GM21717 (cell line): ENCODE data around the gene SYP.
"Not testable (repeated sequence)": the region's sequence is repeated elsewhere in the genome, so short reads cannot be mapped to it uniquely, and the experiment has no call there.

Experiments
- ATAC-seq: cut with Tn5 transposase; IDR thresholded peaks from one replicate; pipeline ENCODE4 v1.9.1; 2021; ENCODE audit warnings: mild to moderate bottlenecking, moderate library complexity; ENCODE audit not compliant: unreplicated experiment

SYP gene

DNA sequence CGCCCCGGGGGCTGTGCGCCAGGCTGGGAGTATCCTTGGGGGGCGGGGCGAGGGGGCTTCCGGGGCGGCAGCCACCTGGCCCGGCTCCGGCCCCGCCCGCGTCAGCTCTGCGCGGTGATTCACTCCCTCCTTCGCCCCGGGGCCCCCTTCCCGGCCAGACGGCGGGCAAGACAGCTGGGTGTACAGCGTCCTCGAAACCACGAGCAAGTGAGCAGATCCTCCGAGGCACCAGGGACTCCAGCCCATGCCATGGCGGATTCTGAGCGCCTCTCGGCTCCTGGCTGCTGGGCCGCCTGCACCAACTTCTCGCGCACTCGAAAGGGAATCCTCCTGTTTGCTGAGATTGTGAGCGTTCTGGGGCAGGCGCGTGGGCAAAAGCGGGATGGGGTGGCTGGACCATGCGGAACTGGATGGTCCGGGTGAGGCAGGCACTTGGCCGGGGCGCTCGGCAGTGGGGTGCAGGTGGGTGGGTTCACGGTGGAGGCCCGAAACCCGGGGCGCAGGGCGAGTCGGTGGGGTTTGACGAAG is 28.2 kb downstream of the SYP start, which contains the start of gene PLP2:
TSS of gene PLP2 (plus strand) at position 147 of the 528 bp plus-strand sequence. CDS start at position 250, 103 bp downstream.
- no peak for ATAC-seq

DNA sequence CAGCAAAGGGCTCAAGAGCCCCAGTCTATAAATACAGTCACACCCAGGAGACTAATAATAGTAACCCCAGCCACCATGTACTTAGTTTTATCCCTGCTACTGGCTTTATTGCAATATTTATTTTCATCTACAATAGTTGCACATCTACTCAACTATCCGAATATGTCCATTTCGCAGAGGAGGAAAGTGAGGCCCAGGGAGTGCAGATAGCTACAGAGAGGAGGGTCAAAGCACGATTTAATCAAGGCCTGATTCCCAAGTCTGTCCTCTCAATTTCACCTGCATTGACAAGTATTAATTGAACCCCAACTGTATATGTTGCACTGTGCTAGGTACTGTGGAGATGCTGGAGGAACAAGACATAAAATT is 32.3 kb downstream of the SYP start:
- ATAC-seq, result no peak

DNA sequence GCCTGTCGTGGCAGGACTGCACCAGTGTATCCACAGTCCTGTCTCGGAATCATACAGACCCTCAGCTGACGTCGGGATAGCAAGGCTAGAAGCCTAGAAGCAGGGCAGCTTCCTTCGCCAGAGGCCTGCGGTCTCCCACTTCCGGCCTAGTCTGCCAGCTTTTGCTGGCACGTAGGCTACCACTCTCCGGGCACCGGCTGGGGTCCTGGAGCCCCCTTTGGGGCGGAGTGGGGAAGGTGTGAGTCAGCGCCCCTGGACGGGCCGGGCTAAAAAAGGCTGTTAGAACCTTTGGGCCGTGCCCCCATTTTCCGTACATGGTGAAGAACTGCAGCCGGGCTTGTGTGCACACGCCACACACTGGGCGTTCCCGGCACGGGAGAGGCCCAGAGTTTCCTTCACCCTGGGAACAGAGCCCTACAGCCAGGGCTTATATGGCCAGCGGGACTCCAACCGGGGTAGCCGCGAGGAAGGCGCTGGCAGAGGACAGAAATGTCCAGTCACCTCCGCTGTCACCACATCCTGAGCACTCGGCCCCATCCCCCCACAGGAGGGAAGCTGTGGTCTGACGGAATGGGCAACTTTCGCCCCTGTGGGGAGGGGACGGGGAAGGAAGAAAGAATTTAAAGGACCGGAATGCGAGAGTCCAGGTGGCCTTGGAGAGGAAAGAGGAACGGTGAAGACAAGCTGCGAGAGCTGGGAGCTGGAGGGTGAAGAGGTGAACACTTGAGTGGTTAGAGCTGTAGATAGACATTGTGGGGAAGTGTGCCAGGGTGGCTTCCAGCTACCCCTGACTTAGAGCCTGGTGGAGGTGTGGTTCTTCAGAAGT is 32.9 kb downstream of the SYP start:
- ATAC-seq, result peak; percentile 17

DNA sequence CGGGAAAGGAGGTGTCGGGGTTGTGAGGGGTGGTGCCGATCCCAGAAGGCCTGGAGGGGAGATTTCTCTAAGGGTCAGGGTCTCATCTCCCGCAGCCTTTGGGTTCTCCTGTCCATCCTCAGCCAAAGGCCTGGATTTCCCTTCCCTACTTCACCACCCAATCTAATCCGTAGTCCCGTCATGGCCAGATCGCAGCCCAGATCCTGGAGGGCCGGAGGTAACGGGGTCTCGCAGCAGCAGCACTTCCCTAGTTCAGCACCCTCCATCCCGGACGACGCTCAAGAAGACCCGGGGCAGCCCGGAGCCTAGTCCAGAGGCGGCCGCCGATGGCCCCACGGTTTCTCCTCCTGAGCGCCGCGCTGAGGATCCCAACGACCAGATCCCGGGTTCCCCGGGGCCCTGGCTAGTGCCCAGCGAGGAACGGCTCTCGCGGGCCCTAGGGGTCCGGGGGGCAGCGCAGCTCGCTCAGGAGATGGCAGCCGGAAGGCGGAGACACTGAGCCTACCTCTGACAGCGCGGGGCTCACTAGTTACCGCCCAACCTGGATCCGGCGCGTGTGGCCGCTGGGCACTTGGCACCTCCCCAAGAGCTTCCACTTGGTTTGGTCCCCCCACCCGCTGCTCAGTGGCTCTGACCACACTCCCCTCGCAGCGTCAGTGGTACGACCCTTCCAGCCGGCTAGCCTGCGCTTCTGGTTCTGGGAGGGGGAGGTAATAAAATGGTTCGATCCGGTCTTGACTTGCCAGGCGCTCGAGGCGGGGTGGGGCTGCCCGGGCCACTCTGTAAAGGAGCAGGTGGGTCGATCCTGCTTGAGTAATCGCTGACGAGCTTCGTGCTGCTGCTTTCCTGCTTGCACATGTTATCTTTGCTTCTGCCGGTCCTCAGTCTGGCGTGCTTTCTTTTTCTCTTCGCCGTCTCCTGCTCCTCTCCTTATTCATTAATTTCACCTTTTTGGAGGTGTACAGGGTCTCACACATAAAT is 33.8 kb downstream of the SYP start:
- peak; percentile 41 for ATAC-seq

DNA sequence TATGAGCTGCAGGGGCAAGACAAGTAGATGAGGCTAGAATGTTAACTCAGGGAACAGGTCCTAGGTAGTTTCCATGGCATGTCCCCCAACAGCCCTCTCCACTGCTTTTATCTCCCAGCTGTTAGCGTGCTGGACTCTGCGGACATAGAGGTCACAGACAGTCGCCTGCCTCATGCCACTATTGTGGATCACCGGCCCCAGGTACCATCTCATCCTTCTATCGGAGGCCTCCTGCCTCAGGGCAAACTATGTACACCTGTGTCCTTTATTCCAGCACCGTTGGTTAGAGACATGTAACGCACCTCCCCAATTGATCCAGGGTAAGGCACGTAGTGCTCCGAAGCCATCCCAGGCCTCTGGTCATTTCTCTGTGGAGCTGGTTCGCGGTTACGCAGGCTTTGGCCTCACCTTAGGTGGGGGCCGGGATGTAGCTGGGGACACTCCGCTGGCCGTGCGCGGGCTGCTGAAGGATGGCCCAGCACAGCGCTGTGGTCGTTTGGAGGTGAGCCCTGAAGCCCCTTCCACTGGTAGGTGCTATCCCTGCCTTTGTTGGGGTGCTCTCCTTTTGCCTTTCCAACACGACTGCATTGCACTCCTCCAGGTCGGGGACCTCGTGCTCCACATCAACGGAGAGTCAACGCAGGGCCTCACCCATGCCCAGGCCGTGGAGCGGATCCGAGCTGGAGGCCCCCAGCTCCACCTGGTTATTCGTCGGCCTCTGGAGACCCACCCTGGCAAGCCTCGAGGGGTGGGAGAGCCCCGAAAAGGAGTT is 35.2 kb downstream of the SYP start:
- no peak for ATAC-seq

DNA sequence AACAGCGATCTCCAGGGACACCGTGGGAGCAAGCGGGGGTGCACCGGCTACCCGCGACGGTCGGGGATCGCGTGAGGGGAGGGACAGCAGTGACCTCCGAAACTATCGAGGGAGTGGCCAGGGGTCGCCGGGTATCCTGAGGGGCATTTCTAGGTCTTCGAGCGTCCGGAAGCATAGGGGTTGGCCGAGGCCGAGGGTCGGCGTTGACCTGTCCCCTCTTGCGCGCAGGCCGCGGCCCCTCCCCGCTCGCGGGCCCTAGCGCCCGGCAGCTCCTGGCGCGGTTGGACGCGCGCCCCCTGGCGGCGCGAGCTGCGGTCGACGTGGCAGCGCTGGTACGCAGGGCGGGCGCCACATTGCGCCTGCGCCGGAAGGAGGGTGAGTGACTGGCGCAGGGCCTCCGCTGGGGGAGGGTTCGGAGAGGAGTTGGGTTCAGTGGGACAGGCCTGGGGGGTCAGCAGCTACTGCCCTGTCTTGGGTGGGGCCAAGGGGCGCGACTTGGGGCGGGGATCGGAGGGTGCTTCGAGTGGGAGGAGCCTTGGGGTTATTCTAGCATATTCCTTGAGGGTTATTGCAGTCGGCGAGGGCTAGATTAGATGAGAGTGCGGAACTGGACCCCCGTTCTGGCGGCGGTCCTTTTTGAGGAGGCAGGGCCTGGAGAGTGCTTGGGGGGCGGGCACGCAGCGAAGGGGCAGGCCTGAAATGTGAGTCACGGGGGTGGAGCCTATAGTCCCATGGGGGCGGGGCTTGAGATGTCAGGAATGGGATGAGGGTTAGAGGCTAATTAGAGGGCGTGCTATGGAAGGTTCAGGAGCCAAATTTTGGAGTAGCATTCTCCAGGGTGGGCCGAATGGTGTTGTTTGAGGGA is 36.2 kb downstream of the SYP start:
- ATAC-seq, result peak; percentile 44

DNA sequence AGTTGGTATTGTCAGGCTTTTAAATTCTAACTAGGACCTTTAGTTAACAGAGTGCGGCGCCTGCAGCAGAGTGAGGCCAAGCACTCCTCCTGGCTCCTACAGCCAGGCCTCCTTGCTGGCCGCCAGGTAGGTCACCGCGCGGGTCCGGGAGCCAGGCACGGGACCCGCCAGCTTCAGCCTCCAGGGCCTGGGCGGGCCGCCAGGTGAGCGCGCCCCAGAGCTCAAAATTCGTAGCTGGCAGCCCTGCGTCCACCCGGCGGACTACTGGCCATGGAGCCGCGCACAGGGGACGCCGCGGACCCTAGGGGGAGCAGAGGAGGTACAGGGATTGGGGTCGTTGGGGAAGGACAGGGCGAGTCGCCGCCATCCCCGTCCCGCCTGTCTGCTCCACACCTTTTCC is 37.4 kb downstream of the SYP start, which contains the start of gene MAGIX:
TSS of gene MAGIX (plus strand) at position 139 of the 400 bp plus-strand sequence. CDS start at position 271, 132 bp downstream.
- no peak for ATAC-seq

DNA sequence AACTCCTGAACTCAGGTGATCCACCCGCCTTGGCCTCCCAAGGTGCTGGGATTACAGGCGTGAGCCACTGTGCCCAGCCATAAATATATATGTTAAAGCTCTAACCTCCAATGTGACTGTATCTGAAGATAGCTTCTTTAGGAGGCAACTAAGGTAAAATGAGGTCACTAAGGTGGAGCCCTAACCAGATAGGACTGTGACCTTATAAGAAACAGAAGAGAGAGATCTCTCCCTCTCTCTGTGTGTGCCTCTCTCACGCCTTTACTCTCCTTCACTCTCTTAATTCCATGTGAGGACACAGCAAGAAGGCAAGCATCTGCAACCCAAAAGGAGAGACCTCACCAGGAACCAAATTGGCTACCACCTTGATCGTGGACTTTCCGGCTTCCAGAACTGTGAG is 38.4 kb downstream of the SYP start:
- ATAC-seq, result no peak

DNA sequence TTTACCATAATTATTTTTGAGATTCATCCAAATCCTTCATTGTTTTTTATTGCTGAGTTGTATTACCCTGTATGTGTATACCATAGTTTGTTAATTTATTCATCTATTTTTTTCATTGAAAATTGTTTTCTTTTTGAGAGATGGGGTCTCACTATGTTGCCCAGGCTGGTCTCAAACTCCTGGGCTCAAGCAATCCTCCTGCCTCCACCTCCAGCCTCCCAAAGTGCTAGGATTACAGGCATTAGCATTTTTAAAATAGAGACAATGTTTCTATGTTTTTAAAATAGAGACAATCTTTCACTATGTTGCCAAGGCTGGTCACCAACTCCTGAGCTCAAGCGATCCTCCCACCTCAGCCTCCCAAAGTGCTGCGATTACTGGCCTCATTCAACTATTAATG is 39.1 kb downstream of the SYP start:
- no peak for ATAC-seq

DNA sequence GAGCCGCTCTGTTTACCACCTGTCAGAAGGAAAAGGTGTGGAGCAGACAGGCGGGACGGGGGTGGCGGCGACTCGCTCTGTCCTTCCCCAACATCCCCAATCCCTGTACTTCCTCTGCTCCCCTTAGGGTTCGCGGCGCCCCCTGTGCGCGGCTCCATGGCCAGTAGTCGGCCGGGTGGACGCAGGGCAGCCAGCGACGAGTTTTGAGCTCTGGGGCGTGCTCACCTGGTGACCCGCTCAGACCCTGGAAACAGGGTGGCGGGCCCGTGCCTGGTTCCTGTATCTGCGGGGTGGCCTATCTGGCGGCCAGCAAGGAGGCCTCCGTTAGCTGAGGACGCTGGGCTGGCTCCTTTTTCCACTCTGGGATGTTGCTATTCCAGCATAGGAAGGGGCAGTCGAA is 42.8 kb downstream of the SYP start:
- no peak for ATAC-seq

DNA sequence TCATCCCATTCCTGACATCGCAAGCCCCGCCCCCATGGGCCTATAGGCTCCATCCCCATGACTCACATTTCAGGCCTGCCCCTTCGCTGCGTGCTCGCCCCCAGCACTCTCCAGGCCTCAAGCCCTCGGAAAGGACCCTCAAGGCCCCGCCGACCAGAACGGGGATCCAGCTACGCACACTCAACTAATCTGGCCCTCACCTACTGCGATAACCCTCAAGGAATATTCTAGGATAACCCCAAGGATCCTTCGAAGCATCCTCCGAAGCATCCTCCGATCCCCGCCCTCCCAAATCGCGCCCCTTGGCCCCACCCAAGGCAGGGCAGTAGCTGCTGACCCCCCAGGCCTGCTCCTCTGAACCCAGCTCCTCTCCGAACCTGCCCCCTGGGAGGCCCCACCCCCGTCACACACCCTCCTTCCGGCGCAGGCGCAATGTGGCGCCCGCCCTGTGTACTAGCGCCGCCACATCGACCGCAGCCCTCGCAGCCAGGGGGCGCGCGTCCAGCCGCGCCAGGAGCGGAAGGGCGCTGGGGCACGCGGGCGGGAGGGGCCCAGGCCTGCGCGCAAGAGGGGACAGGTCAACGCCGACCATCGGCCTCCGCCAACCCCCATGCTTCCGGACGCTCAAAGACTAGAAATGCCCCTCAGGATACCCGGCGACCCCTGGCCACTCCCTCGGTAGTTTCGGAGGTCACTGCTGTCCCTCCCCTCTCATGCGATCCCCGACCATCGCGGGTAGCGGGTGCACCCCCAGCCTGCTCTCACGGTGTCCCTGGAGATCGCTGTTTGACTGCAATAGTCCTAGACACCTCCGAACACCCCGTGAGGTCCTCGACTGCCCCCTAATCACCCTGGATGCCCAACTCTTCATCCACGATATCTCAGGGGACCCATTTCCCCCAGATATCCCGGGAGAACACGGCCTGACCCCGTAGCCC is 43.8 kb downstream of the SYP start:
- peak; percentile 83 for ATAC-seq

DNA sequence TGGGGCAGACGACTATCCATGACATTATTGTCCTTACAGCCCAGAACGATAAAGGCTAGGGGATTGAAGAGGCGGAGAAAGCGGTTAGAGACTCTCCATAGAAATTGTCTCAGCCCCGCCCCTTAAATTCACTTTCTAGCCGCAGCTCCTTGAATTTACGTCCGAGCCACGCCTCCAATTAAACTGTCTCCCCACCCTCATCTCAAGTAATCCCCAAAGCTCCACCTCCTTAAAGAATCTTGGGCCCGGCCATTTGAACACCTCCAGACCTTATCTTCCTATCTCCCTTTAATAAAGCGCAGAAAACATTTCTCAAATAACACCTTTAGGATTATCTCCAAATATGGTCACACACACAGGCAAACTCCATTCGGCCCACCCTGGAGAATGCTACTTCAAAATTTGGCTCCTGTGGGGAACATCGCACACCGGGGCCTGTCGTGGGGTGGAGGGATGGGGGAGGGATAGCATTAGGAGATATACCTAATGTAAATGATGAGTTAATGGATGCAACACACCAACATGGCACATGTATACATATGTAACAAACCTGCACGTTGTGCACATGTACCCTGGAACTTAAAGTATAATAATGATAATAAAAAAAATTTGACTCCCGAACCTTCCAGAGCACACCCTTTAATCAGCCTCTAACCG is 44.6 kb downstream of the SYP start:
- ATAC-seq, result no peak

DNA sequence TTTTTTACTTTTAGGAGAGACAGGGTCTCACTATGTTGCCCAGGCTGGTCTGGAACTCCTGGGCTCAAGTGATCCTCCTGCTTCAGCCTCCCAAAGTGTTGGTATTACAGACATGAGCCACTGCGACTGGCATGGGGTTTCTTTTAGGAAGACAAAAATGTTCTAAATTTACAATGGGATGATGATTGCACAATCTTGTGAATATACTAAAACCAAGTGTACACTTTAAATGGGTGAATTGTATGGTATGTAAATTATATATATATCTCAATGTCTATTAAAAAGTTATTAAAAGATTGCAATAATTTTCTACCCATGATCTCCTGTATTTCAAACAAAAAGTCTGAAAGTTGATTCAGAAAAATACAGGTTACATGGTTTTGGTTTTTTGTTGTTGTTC is 46.5 kb downstream of the SYP start:
- ATAC-seq, result no peak

DNA sequence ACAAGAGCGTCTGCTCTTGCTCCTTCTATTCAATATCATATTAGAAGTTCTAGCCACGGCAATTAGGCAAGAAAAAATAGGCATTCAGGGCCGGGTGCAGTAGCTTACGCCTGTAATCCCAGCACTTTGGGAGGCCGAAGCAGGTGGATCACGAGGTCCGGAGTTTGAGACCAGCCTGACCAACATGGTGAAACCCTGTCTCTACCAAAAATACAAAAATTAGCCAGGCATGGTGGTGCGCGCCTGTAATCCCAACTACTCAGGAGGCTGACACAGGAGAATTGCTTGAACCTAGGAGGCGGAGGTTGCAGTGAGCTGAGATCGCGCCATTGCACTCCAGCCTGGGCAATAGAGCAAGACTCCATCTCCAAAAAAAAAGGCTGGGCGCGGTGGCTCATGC is 50.7 kb downstream of the SYP start:
- ATAC-seq, result not testable (repeated sequence)

DNA sequence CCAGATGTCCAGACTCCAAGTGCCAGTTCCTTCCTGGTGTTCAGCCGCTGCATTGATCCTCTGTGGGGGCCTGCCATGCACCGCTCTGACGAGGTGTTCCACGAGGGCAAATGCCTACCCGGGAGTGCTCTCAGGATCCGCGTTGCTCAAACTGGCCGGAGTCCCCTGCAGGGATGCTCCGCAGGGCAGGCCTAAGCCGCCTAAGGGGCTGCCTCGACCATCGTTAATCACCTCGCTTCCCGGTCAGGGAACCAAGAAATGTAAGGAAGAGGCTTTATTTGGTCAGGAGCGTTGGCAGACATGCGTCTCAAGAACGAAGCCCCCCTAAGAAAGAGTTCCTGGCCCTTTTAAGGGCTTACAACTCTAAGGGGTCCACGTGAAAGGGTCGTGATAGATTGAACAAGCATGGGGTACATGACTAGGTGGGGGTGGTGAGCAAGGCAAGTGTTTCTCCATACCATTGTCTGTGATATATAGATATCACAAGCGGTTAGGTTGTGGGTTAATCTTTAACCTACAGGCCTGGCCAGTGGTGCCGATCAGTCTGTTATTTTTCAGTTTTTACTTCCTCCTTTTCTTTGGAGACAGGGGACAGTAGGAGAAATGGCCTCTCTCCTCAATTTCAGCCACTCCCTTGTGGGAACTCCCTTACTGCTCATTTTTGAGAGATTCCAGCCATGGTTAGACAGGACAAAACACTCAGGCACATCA is 51.4 kb downstream of the SYP start:
- not testable (repeated sequence) for ATAC-seq

DNA sequence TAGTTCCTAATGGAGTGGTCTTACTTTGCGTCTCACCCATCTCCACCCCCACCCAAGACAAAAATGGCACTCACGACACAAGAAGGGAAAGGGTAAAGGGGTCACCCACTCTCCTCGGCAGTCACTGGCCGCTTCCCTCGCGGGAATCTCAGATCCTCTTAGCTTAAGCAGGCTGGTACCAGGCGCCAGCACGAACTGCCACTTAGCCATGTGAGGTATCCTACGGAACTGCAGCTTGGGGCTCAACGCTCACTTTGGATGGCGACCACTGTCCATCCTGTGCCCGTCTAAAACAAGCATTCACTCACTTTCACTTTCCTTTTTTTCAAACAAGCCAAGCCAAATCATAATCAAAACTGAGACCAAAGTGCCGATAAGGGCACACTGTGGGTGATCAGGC is 52.1 kb downstream of the SYP start:
- no peak for ATAC-seq

DNA sequence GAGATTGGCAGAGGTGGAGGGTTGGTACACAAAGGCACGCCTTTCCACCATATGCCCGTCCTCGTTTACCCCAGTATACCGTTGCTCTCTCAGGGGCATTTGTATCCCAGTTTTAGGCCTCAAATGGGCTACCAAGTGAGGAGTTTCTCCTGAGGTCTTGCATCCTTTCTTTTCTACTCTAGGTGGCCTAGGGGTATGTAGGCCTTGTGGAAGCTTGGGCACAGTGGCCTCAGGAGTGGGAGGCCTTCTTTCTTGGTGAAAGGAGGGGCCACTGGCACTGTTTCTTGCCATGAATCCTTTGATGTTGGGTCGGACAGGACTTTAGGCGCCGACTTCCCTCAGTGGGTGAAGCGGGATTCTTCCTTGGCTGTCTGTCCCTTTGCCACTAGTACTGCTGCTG is 52.7 kb downstream of the SYP start:
- no peak for ATAC-seq
